Measurements from ENCODE around the gene CES5A.

- TF ChIP-seq REPIN1 (tag by site-specific recombination; IDR thresholded peaks at IDR 0.05; ENCODE audit: low read depth) = no peak
- TF ChIP-seq ZNF768 (tag by site-specific recombination; IDR thresholded peaks at IDR 0.05) = no peak
- TF ChIP-seq, protein P1, sequence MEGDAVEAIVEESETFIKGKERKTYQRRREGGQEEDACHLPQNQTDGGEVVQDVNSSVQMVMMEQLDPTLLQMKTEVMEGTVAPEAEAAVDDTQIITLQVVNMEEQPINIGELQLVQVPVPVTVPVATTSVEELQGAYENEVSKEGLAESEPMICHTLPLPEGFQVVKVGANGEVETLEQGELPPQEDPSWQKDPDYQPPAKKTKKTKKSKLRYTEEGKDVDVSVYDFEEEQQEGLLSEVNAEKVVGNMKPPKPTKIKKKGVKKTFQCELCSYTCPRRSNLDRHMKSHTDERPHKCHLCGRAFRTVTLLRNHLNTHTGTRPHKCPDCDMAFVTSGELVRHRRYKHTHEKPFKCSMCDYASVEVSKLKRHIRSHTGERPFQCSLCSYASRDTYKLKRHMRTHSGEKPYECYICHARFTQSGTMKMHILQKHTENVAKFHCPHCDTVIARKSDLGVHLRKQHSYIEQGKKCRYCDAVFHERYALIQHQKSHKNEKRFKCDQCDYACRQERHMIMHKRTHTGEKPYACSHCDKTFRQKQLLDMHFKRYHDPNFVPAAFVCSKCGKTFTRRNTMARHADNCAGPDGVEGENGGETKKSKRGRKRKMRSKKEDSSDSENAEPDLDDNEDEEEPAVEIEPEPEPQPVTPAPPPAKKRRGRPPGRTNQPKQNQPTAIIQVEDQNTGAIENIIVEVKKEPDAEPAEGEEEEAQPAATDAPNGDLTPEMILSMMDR (tag by site-specific recombination; IDR thresholded peaks at IDR 0.05) = no peak
- TF ChIP-seq ZNF140 (tag by site-specific recombination; IDR thresholded peaks at IDR 0.05) = no peak
- no peak for TF ChIP-seq TCF7L2 (IDR thresholded peaks at IDR 0.05; ENCODE audit: borderline replicate concordance, low read depth, low read length)
- TF ChIP-seq, protein P2, sequence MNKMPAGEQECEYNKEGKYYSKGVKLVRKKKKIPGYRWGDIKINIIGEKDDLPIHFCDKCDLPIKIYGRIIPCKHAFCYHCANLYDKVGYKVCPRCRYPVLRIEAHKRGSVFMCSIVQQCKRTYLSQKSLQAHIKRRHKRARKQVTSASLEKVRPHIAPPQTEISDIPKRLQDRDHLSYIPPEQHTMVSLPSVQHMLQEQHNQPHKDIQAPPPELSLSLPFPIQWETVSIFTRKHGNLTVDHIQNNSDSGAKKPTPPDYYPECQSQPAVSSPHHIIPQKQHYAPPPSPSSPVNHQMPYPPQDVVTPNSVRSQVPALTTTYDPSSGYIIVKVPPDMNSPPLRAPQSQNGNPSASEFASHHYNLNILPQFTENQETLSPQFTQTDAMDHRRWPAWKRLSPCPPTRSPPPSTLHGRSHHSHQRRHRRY (tag by site-specific recombination; IDR thresholded peaks at IDR 0.05) = no peak
- TF ChIP-seq, protein P3, sequence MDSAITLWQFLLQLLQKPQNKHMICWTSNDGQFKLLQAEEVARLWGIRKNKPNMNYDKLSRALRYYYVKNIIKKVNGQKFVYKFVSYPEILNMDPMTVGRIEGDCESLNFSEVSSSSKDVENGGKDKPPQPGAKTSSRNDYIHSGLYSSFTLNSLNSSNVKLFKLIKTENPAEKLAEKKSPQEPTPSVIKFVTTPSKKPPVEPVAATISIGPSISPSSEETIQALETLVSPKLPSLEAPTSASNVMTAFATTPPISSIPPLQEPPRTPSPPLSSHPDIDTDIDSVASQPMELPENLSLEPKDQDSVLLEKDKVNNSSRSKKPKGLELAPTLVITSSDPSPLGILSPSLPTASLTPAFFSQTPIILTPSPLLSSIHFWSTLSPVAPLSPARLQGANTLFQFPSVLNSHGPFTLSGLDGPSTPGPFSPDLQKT (IDR thresholded peaks at IDR 0.05; ENCODE audit: borderline replicate concordance, low read depth, low read length) = no peak
- TF ChIP-seq, protein P4, sequence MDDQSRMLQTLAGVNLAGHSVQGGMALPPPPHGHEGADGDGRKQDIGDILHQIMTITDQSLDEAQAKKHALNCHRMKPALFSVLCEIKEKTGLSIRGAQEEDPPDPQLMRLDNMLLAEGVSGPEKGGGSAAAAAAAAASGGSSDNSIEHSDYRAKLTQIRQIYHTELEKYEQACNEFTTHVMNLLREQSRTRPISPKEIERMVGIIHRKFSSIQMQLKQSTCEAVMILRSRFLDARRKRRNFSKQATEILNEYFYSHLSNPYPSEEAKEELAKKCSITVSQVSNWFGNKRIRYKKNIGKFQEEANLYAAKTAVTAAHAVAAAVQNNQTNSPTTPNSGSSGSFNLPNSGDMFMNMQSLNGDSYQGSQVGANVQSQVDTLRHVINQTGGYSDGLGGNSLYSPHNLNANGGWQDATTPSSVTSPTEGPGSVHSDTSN (CRISPR knock-in tag; IDR thresholded peaks at IDR 0.05) = no peak
- TF ChIP-seq ZNF510 (tag by site-specific recombination; IDR thresholded peaks at IDR 0.05; ENCODE audit: insufficient replicate concordance) = no peak
- no peak for TF ChIP-seq ZNF76 (tag by site-specific recombination; IDR thresholded peaks at IDR 0.05; ENCODE audit: borderline replicate concordance, low read depth)
These were observed 18.2 kb downstream of the CES5A start for GRCh38 chr16:55856950-55857349.

Measured in HEK293 (cell line).